B cell (primary cell): Measurements from ENCODE around the gene TPRA1. TPM values are rescaled to one million over a fixed set of nuclear protein-coding genes. Genes with fewer than 3 reads are reported as not detected.

Source experiments
- ATAC-seq: fragments of 200-7000 bp; cut with Tn5 transposase; one replicate; pipeline ENCODE4 v1.10.0; 2021; ENCODE audit warnings: low read depth, mild to moderate bottlenecking, moderate number of reproducible peaks, moderate library complexity
- CTCF ChIA-PET: fragments of 350-600 bp; sonication (Branson Sonifier 250); formaldehyde crosslinking; loops from one replicate; lab custom pipeline; 2021; ENCODE audit warnings: antibody characterized with exemption, inconsistent platforms; lab: Charles Lee
- POLR2A ChIA-PET: fragments of 350-600 bp; sonication (Branson Sonifier 250); formaldehyde crosslinking; loops from one replicate; lab custom pipeline; 2021; ENCODE audit warnings: antibody characterized with exemption; lab: Charles Lee
- DNase-seq: peaks from one replicate; pipeline ENCODE4 v3.0.0; 2013
- H2AFZ ChIP-seq: 2 replicates; pipeline ENCODE4 v1.6.1; 2012; ENCODE audit warnings: mild to moderate bottlenecking, low read depth, low read length; ENCODE audit not compliant: insufficient read depth, poor library complexity, severe bottlenecking
- H3K27ac ChIP-seq, 2 donors: 1 replicate in 1 of 2; 2 replicates in 1 of 2; pipeline ENCODE4 v1.5.1; 2012 to 2013; ENCODE audit warnings: low read length in 2 of 2, mild to moderate bottlenecking in 2 of 2, moderate library complexity in 1 of 2
- H3K27me3 ChIP-seq, 4 experiments: fragments of 200-600 bp in 1 of 4; sonication (generic) in 1 of 4; replicated peaks in 1 of 4; 1 replicate in 2 of 4; 2 replicates in 2 of 4; pipeline versions ENCODE4 v1.6.1 to v1.7.0; 2013 to 2016; ENCODE audit warnings: low read length in 3 of 4, mild to moderate bottlenecking in 2 of 4, mixed read lengths in 1 of 4, moderate library complexity in 1 of 4; ENCODE audit not compliant: insufficient read depth in 4 of 4, control insufficient read depth in 3 of 4; ENCODE audit errors: control extremely low read depth in 1 of 4
- H3K36me3 ChIP-seq, 2 experiments: replicated peaks in 1 of 2; 1 replicate in 1 of 2; 2 replicates in 1 of 2; pipeline versions ENCODE4 v1.6.1 to v1.7.1; 2013; ENCODE audit warnings: low read length in 1 of 2; ENCODE audit not compliant: insufficient read depth in 2 of 2, control insufficient read depth in 1 of 2; ENCODE audit errors: control extremely low read depth in 1 of 2, extremely low read depth in 1 of 2
- H3K4me1 ChIP-seq, 2 donors: fragments of 200-600 bp in 1 of 2; sonication (generic) in 1 of 2; 1 replicate in 1 of 2; 2 replicates in 1 of 2; pipeline versions ENCODE4 v1.5.1 to v1.6.1; 2013 to 2017; ENCODE audit warnings: low read length in 2 of 2; ENCODE audit not compliant: control insufficient read depth in 2 of 2, insufficient read depth in 2 of 2
- H3K4me2 ChIP-seq: replicated peaks from 2 replicates; pipeline ENCODE3; 2012; ENCODE audit warnings: mild to moderate bottlenecking, low read depth, low read length; ENCODE audit not compliant: poor library complexity, severe bottlenecking
- H3K4me3 ChIP-seq, 5 experiments: fragments of 200-600 bp in 1 of 5; sonication (generic) in 1 of 5; 1 replicate in 3 of 5; 2 replicates in 2 of 5; pipeline versions ENCODE4 v1.5.1 to v1.7.0; 2011 to 2016; ENCODE audit warnings: low read length in 4 of 5, mild to moderate bottlenecking in 4 of 5, low read depth in 2 of 5, control low read depth in 1 of 5, moderate library complexity in 1 of 5; ENCODE audit not compliant: insufficient read depth in 1 of 5; ENCODE audit errors: control extremely low read depth in 1 of 5, extremely low read depth in 1 of 5
- H3K79me2 ChIP-seq: fragments of 200-600 bp; sonication (generic); one replicate; pipeline ENCODE4 v1.6.0; 2016; ENCODE audit warnings: low read length; ENCODE audit not compliant: control insufficient read depth, insufficient read depth
- H3K9ac ChIP-seq: fragments of 200-600 bp; sonication (generic); 2 replicates; pipeline ENCODE4 v1.6.1; 2017; ENCODE audit warnings: mild to moderate bottlenecking, low read length, moderate library complexity
- H3K9me3 ChIP-seq, 3 donors: one replicate each; pipeline versions ENCODE4 v1.6.1 to v1.7.1; 2013; ENCODE audit warnings: low read length in 2 of 3; ENCODE audit not compliant: control insufficient read depth in 2 of 3, insufficient read depth in 1 of 3; ENCODE audit errors: control extremely low read depth in 1 of 3
- H4K20me1 ChIP-seq: 2 replicates; pipeline ENCODE4 v1.6.0; 2012; ENCODE audit warnings: mild to moderate bottlenecking, low read length; ENCODE audit not compliant: insufficient read depth, control insufficient read depth, poor library complexity, severe bottlenecking
- H3K27ac Mint-ChIP-seq: one replicate; pipeline ENCODE4 v1.8.0; 2021; ENCODE audit warnings: mixed read lengths
- H3K27me3 Mint-ChIP-seq: one replicate; pipeline ENCODE4 v1.8.0; 2021; ENCODE audit warnings: mixed read lengths
- H3K4me1 Mint-ChIP-seq: one replicate; pipeline ENCODE4 v1.8.0; 2021; ENCODE audit warnings: mixed read lengths
- H3K4me3 Mint-ChIP-seq: one replicate; pipeline ENCODE4 v1.8.0; 2021; ENCODE audit warnings: mixed read lengths
- H3K9me3 Mint-ChIP-seq: one replicate; pipeline ENCODE4 v1.8.0; 2022; ENCODE audit warnings: mixed read lengths; ENCODE audit not compliant: insufficient read depth
- CTCF ChIP-seq: fragments of 200-600 bp; IDR thresholded peaks from one replicate; pipeline ENCODE4 v1.8.0; 2022; ENCODE audit warnings: antibody characterized with exemption, mild to moderate bottlenecking
- EZH2 ChIP-seq: IDR thresholded peaks from 2 replicates; pipeline ENCODE4 v1.6.1; 2012; ENCODE audit warnings: borderline replicate concordance, low read depth, mild to moderate bottlenecking, moderate library complexity, low read length; ENCODE audit not compliant: insufficient read depth, poor library complexity, severe bottlenecking
- WGBS: methylation state at CpG from one replicate; pipeline ENCODE4 v1.1.5; 2013; ENCODE audit warnings: missing lambda C conversion rate; ENCODE audit not compliant: insufficient coverage; 5-methylcytosine and 5-hydroxymethylcytosine counted together
- intact Hi-C: fragments of 100-400 bp; cut with micrococcal nuclease; formaldehyde crosslinking; loops from one replicate; pipeline ENCODE4 v1.10.0; 2022
- polyA minus RNA-seq: library from RNA; depleted of rRNA, polyadenylated mRNA; stranded (reverse); fragments of >200 nt; gene quantifications from 2 replicates; pipeline ENCODE4 v1.2.3, GENCODE V29; 2012
- polyA plus RNA-seq: library from polyadenylated mRNA; depleted of rRNA; stranded (reverse); fragments of >200 nt; gene quantifications from 2 replicates; pipeline ENCODE4 v1.2.3, GENCODE V29; 2012
- total RNA-seq, 2 donors: library from RNA; stranded (reverse); fragments of 120-200 nt in 1 of 2; gene quantifications; 1 replicate in 1 of 2; 2 replicates in 1 of 2; pipeline versions ENCODE4 v1.2.3 to v1.2.4, GENCODE V29; 2013 to 2022

Gene TPRA1
- total RNA-seq (19.8 and 25.2 TPM in 2 replicates), polyA plus RNA-seq (15.5 and 27.7 TPM in 2 replicates), polyA minus RNA-seq (16.3 and 18.3 TPM in 2 replicates)
- total RNA-seq (2013) = 10.1 TPM

- peak within 1 kb of the TSS; percentile 56 to 87 (median 76) for H3K4me3 ChIP-seq
- H3K27me3 Mint-ChIP-seq = no peaks in the 10 kb centered on the region
- H3K4me3 Mint-ChIP-seq = peak within 1 kb of the TSS; percentile 96
- peaks cover 13% of the 10 kb centered on the region for H4K20me1 ChIP-seq
- ATAC-seq (peak; percentile 82), DNase-seq (peak; percentile 92)
- ChIA-PET POLR2A (interaction anchor here (0.7 kb wide), 2 partner anchors 54 to 81 kb away, joined by 4 to 5 read pairs; no protein-coding TSS in a partner anchor), CTCF (interaction anchor here (0.7 to 2.2 kb wide), 8 partner anchors 9 to 1069 kb away, joined by 3 to 16 read pairs (median 4); no protein-coding TSS in a partner anchor)
- H3K4me1 Mint-ChIP-seq = peaks cover 31% of the 10 kb centered on the region
- intact Hi-C loops = loop anchor here (1.0 to 10.0 kb wide), 7 partner anchors 7 to 1996 kb away; partner anchors contain the start of genes ABTB1, MCM2, OSBPL11 and RUVBL1
- peak within 1 kb of the TSS; percentile 94 for H3K27ac Mint-ChIP-seq
- H3K9ac ChIP-seq = peak within 1 kb of the TSS; percentile 79
- no peaks in the 10 kb centered on the region for H3K9me3 Mint-ChIP-seq
- TF ChIP-seq CTCF (no peak), EZH2 (peak; percentile 51)
- H3K79me2 ChIP-seq = peaks cover 20% of the 10 kb centered on the region
- peaks cover 16 to 23% of the 10 kb centered on the region in 2 donors for H3K4me1 ChIP-seq
- H3K27ac ChIP-seq = peak within 1 kb of the TSS; percentile 15 to 69
- peak within 1 kb of the TSS; percentile 84 for H3K4me2 ChIP-seq
- no peaks in the 10 kb centered on the region for H3K9me3 ChIP-seq
- under 1% methylated on average over 68 of the region's 72 CpGs for WGBS
- H3K27me3 ChIP-seq = no peaks in the 10 kb centered on the region
- H2AFZ ChIP-seq = peak within 1 kb of the TSS; percentile 88
- H3K36me3 ChIP-seq = no peaks in the 10 kb centered on the region
These were observed at the start of gene TPRA1 for GRCh38 chr3:127590593-127591465. Gene TPRA1 (minus strand): TSS chr3:127590733. CDS start chr3:127580146, 10,587 bp downstream.

- no peak overlapping the region for H3K4me2 ChIP-seq
- ATAC-seq (no peak), DNase-seq (no peak)
- no peak overlapping the region for H3K4me3 Mint-ChIP-seq
- TF ChIP-seq CTCF = no peak
- TF ChIP-seq EZH2 = no peak
- H3K9me3 ChIP-seq = no peaks in the 10 kb centered on the region
- no peak overlapping the region for H3K27ac ChIP-seq
- no peaks in the 10 kb centered on the region for H3K4me1 ChIP-seq
- intact Hi-C loops = no loop called here
- no peaks in the 10 kb centered on the region for H3K4me1 Mint-ChIP-seq
- no peaks in the 10 kb centered on the region for H3K27me3 ChIP-seq
- no peak overlapping the region for H3K27ac Mint-ChIP-seq
- no peaks in the 10 kb centered on the region for H3K27me3 Mint-ChIP-seq
- ChIA-PET POLR2A (no interaction called here), CTCF (no interaction called here)
- H3K9ac ChIP-seq = no peak overlapping the region
- H3K4me3 ChIP-seq = no peak overlapping the region
- no peaks in the 10 kb centered on the region for H3K9me3 Mint-ChIP-seq
- no peaks in the 10 kb centered on the region for H3K36me3 ChIP-seq
- H4K20me1 ChIP-seq = no peaks in the 10 kb centered on the region
- no peak overlapping the region for H2AFZ ChIP-seq
- 96% methylated on average over 3 of the region's 3 CpGs for WGBS
- H3K79me2 ChIP-seq = no peaks in the 10 kb centered on the region
These were observed 49.5 kb upstream of the TPRA1 start for GRCh38 chr3:127640042-127640355.
